Measurements from ENCODE around the gene MYH11.

DNA sequence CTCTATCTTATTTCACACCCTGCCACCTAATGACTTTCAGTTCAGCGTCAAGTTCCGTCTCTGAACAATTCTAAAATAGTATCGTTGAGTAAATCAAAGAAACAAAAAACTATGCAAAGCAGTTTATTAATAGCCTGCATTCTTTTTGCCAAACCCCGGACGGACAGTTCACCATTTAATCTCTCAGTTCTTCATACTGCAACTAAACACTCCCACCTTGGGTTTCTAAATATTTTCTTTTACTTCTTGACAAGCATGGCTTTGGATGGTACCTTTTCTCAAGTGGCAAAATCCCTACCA lies 1.2 kb downstream of the MYH11 start:
- TF ChIP-seq, protein P1, sequence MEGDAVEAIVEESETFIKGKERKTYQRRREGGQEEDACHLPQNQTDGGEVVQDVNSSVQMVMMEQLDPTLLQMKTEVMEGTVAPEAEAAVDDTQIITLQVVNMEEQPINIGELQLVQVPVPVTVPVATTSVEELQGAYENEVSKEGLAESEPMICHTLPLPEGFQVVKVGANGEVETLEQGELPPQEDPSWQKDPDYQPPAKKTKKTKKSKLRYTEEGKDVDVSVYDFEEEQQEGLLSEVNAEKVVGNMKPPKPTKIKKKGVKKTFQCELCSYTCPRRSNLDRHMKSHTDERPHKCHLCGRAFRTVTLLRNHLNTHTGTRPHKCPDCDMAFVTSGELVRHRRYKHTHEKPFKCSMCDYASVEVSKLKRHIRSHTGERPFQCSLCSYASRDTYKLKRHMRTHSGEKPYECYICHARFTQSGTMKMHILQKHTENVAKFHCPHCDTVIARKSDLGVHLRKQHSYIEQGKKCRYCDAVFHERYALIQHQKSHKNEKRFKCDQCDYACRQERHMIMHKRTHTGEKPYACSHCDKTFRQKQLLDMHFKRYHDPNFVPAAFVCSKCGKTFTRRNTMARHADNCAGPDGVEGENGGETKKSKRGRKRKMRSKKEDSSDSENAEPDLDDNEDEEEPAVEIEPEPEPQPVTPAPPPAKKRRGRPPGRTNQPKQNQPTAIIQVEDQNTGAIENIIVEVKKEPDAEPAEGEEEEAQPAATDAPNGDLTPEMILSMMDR (IDR thresholded peaks at IDR 0.05), result no peak
- TF ChIP-seq POLR2A (IDR thresholded peaks at IDR 0.05), result no peak

Data from breast epithelium (tissue), 3 donors.